Liver (tissue), 9 donors: ENCODE measurements around the gene DHRS3. TPM values are rescaled to one million over a fixed set of nuclear protein-coding genes. Genes with fewer than 3 reads are reported as not detected.

Experiments
- DNase-seq: peaks from one replicate; pipeline ENCODE4 v3.0.0-alpha.2; 2017; ENCODE audit warnings: low spot score
- H3K27ac ChIP-seq, 2 donors: one replicate each; pipeline ENCODE4 v1.7.0; 2013; ENCODE audit warnings: inconsistent platforms in 2 of 2, low read length in 2 of 2, control low read depth in 1 of 2, low read depth in 1 of 2, mild to moderate bottlenecking in 1 of 2
- H3K27me3 ChIP-seq, 4 donors: one replicate each; pipeline versions ENCODE4 v1.6.1 to v1.7.0; 2013; ENCODE audit warnings: low read length in 3 of 4, inconsistent platforms in 1 of 4, mild to moderate bottlenecking in 1 of 4, moderate library complexity in 1 of 4; ENCODE audit not compliant: control insufficient read depth in 4 of 4, insufficient read depth in 4 of 4
- H3K36me3 ChIP-seq, 4 donors: one replicate each; pipeline versions ENCODE4 v1.6.1 to v1.7.0; 2013; ENCODE audit warnings: low read length in 3 of 4, mild to moderate bottlenecking in 3 of 4, low read depth in 1 of 4, moderate library complexity in 1 of 4; ENCODE audit not compliant: control insufficient read depth in 4 of 4, insufficient read depth in 3 of 4
- H3K4me1 ChIP-seq, 4 donors: one replicate each; pipeline versions ENCODE4 v1.6.1 to v1.7.0; 2013; ENCODE audit warnings: low read length in 3 of 4, mild to moderate bottlenecking in 3 of 4, moderate library complexity in 1 of 4; ENCODE audit not compliant: control insufficient read depth in 4 of 4, insufficient read depth in 4 of 4
- H3K4me3 ChIP-seq, 3 donors: one replicate each; pipeline versions ENCODE4 v1.6.1 to v1.7.0; 2013; ENCODE audit warnings: low read length in 3 of 3, control low read depth in 1 of 3, low read depth in 1 of 3, mild to moderate bottlenecking in 1 of 3
- H3K9ac ChIP-seq, 2 donors: one replicate each; pipeline ENCODE4 v1.7.0; 2013; ENCODE audit warnings: low read length in 2 of 2, mild to moderate bottlenecking in 2 of 2, moderate library complexity in 2 of 2, control low read depth in 1 of 2, low read depth in 1 of 2
- H3K9me3 ChIP-seq, 4 donors: one replicate each; pipeline versions ENCODE4 v1.6.1 to v1.7.0; 2013; ENCODE audit warnings: low read length in 3 of 4; ENCODE audit not compliant: control insufficient read depth in 4 of 4
- CTCF ChIP-seq: fragments of 150-350 bp; IDR thresholded peaks from 2 replicates; pipeline ENCODE4 v1.5.1; 2017; ENCODE audit warnings: improper control_type of control experiment, low read depth, low read length; ENCODE audit not compliant: missing input control
- EGR1 ChIP-seq, 2 donors: IDR thresholded peaks; 2 replicates each; pipeline ENCODE4 v1.6.1; 2016 to 2018; ENCODE audit warnings: antibody characterized with exemption in 2 of 2, low read depth in 2 of 2
- FOXA1 ChIP-seq: IDR thresholded peaks from 2 replicates; pipeline ENCODE4 v1.6.1; 2016; ENCODE audit warnings: antibody characterized with exemption
- FOXA2 ChIP-seq: IDR thresholded peaks from 2 replicates; pipeline ENCODE4 v1.6.1; 2016; ENCODE audit warnings: antibody characterized with exemption
- GABPA ChIP-seq, 2 donors: IDR thresholded peaks in 1 of 2; conservative IDR thresholded peaks in 1 of 2; 2 replicates each; pipeline ENCODE4 v1.6.1; 2016; ENCODE audit warnings: antibody characterized with exemption in 2 of 2, mild to moderate bottlenecking in 1 of 2, moderate library complexity in 1 of 2
- HNF4A ChIP-seq, 2 donors: conservative IDR thresholded peaks; 2 replicates each; pipeline ENCODE4 v1.6.1; 2016; ENCODE audit warnings: antibody characterized with exemption in 2 of 2, mild to moderate bottlenecking in 2 of 2
- HNF4G ChIP-seq: IDR thresholded peaks from 2 replicates; pipeline ENCODE4 v1.6.1; 2016; ENCODE audit warnings: antibody characterized with exemption
- JUND ChIP-seq, 2 donors: IDR thresholded peaks; 2 replicates each; pipeline ENCODE4 v1.6.1; 2016; ENCODE audit warnings: antibody characterized with exemption in 2 of 2
- MAX ChIP-seq: IDR thresholded peaks from 2 replicates; pipeline ENCODE4 v1.6.1; 2016; ENCODE audit warnings: antibody characterized with exemption
- RAD21 ChIP-seq, 2 donors: IDR thresholded peaks; 2 replicates each; pipeline ENCODE4 v1.6.1; 2016; ENCODE audit warnings: antibody characterized with exemption in 2 of 2, mild to moderate bottlenecking in 2 of 2
- RXRA ChIP-seq, 2 donors: IDR thresholded peaks; 2 replicates each; pipeline ENCODE4 v1.6.1; 2017 to 2018; ENCODE audit warnings: antibody characterized with exemption in 2 of 2, mild to moderate bottlenecking in 1 of 2
- SP1 ChIP-seq: IDR thresholded peaks from 2 replicates; pipeline ENCODE4 v1.6.1; 2018; ENCODE audit warnings: antibody characterized with exemption, mild to moderate bottlenecking
- TAF1 ChIP-seq: conservative IDR thresholded peaks from 2 replicates; pipeline ENCODE4 v1.6.1; 2016; ENCODE audit warnings: antibody characterized with exemption, mild to moderate bottlenecking
- YY1 ChIP-seq: IDR thresholded peaks from 2 replicates; pipeline ENCODE4 v1.6.1; 2016; ENCODE audit warnings: antibody characterized with exemption, mild to moderate bottlenecking
- ZBTB33 ChIP-seq: IDR thresholded peaks from 2 replicates; pipeline ENCODE4 v1.6.1; 2016; ENCODE audit warnings: antibody characterized with exemption
- WGBS: extraction: QIAGEN DNeasy Blood & Tissue Kit; methylation state at CpG from one replicate; pipeline ENCODE4 v1.1.7; 2013; 5-methylcytosine and 5-hydroxymethylcytosine counted together
- polyA plus RNA-seq, 2 donors: library from polyadenylated mRNA; stranded (reverse) in 1 of 2; unstranded in 1 of 2; fragments of 200-250 nt in 1 of 2; fragments of >200 nt in 1 of 2; fragmentation: Nextera tagmentation in 1 of 2; extraction: Ambion mirVana in 1 of 2; gene quantifications; one replicate each; pipeline versions ENCODE4 v1.2.1 to v1.2.3, GENCODE V29; 2013 to 2015
- total RNA-seq, 2 donors: library from RNA; depleted of rRNA; stranded (reverse); fragments of >200 nt; gene quantifications; one replicate each; pipeline ENCODE4 v1.2.3, GENCODE V29; 2014
- donor health status: healthy.
- donor health status: healthy.
- donor health status: healthy.
- donor health status: healthy.
- donor health status: healthy.

The DHRS3 gene
- total and polyA plus RNA-seq, 4 donors = 62.6 to 185 (median 158) TPM

- WGBS = 47% methylated on average over 12 of the region's 12 CpGs
- Histone ChIP-seq H3K4me3 (no peak overlapping the region), H3K27ac (peak overlapping the region in 1 of 2 donors; percentile 11)
These were observed 4.5 kb upstream of the DHRS3 start for GRCh38 chr1:12622506-12622905.

DNA sequence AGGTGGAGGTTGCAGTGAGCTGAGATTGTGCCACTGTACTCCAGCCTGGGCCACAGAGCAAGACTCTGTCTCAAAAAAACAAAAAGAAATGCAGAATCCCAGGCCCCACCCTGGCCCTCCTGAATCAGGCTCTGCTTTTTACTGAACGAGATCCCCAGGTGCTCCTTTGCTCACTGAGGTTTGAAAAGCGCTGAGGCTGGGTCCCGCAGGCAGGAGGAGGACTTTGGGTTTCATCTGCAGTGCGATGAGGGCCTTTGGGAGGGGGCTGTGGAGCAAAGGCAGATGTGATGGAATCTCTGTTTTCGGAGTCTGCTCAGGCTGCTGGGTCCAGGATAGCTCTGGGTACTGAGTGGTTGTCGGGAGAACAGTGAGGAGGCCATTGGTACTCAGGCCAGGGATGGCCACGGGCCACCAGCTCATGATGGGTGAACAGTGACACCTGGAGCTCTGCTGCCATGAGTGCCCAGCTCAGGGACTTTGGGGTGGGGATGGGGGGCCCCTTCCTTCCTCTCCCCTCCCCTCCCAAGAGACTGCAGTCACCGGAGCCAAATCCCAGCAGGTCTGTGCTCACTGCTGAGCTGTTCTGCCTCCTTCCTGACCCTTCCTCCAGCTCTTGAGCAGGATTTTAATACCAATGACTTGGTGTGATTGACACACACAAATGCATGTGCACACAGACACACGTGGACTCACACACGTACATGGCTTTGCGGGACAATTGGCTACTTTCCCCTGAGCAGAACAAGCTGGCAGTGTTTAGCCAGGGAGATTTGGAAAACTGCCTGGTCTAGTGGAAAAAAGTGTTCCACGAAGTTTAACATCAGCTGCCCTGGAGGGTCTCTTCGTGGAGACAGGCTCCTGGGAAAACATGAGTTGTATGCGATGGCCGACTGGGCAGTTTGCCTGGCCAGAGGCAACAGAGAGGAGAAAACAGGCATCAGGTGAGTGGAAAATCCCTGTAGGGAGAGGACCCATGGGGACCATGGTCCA lies 3.6 kb upstream of the DHRS3 start:
- WGBS = 64% methylated on average over 15 of the region's 15 CpGs
- H3K36me3 ChIP-seq = no peaks in the 10 kb centered on the region
- H3K4me1 ChIP-seq = peaks cover 0 to 38% (median 25%) of the 10 kb centered on the region in 4 donors
- DNase-seq = no peak
- H3K27me3 ChIP-seq = no peaks in the 10 kb centered on the region
- H3K4me3 ChIP-seq = no peak overlapping the region
- H3K27ac ChIP-seq = peak overlapping the region in 1 of 2 donors; percentile 11
- no peaks in the 10 kb centered on the region for H3K9me3 ChIP-seq
- no peak overlapping the region for H3K9ac ChIP-seq
- TF ChIP-seq MAX (no peak), CTCF (no peak), RXRA (IDR thresholded peaks at IDR 0.05) (peak in 1 of 2 donors; percentile 22), RAD21 (IDR thresholded peaks at IDR 0.05) (no peak), GABPA (IDR thresholded peaks at IDR 0.05 in 1 of 2, conservative IDR thresholded peaks at IDR 0.05 in 1 of 2) (no peak), ZBTB33 (no peak), SP1 (peak; percentile 24), HNF4A (conservative IDR thresholded peaks at IDR 0.05) (peak in 1 of 2 donors; percentile 8), EGR1 (IDR thresholded peaks at IDR 0.05; ENCODE audit: low read depth in 2 of 2) (no peak), HNF4G (no peak)

More at GRCh38 chr1:12622506-12622905, 4.5 kb upstream of the DHRS3 start:
- H3K9ac ChIP-seq = no peak overlapping the region
- no peak for DNase-seq
- no peaks in the 10 kb centered on the region for H3K36me3 ChIP-seq
- no peaks in the 10 kb centered on the region for H3K9me3 ChIP-seq
- H3K4me1 ChIP-seq = peaks cover 0 to 38% (median 25%) of the 10 kb centered on the region in 4 donors
- H3K27me3 ChIP-seq = no peaks in the 10 kb centered on the region
- no peak for TF ChIP-seq FOXA1
- TF ChIP-seq HNF4G = no peak
- TF ChIP-seq YY1 = no peak
- TF ChIP-seq JUND (IDR thresholded peaks at IDR 0.05) = no peak
- no peak for TF ChIP-seq FOXA2
- TF ChIP-seq MAX = no peak
- no peak for TF ChIP-seq TAF1
- TF ChIP-seq ZBTB33 = no peak
- no peak for TF ChIP-seq CTCF
- TF ChIP-seq RAD21 (IDR thresholded peaks at IDR 0.05) = no peak
